Measurements from ENCODE around the gene ANKRD27.

DNA sequence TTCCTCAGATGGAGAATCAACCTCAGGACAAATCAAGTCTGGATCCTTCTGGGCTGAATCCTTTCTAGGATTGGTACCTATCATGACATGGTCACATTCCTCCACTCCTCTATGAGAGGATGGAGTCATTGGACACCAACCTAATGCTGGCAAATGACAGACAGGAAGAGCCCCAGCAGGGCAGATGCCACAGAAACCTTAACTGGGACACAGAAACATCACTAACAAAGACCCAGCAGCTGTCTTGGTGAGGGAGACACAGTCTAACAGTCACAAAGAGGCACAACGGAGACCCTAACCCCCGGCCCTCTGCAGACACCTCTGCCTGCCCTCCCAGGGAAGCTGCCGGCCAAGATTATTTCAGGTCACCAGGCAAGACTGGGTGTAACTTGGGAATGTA, 2.1 kb downstream of the ANKRD27 start:
- TF ChIP-seq, protein P1, sequence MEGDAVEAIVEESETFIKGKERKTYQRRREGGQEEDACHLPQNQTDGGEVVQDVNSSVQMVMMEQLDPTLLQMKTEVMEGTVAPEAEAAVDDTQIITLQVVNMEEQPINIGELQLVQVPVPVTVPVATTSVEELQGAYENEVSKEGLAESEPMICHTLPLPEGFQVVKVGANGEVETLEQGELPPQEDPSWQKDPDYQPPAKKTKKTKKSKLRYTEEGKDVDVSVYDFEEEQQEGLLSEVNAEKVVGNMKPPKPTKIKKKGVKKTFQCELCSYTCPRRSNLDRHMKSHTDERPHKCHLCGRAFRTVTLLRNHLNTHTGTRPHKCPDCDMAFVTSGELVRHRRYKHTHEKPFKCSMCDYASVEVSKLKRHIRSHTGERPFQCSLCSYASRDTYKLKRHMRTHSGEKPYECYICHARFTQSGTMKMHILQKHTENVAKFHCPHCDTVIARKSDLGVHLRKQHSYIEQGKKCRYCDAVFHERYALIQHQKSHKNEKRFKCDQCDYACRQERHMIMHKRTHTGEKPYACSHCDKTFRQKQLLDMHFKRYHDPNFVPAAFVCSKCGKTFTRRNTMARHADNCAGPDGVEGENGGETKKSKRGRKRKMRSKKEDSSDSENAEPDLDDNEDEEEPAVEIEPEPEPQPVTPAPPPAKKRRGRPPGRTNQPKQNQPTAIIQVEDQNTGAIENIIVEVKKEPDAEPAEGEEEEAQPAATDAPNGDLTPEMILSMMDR (IDR thresholded peaks at IDR 0.05) = no peak
- no peak for TF ChIP-seq POLR2A (IDR thresholded peaks at IDR 0.05)
